Ovary (tissue), 3 donors: ENCODE data around the gene CYGB.

Experiments used
- CTCF ChIP-seq, 3 donors: fragments of 450-650 bp in 2 of 3; fragments of 200-600 bp in 1 of 3; IDR thresholded peaks; one replicate each; pipeline versions ENCODE4 v1.5.1 to v1.8.0; 2016 to 2022; ENCODE audit warnings: antibody characterized with exemption in 3 of 3, mild to moderate bottlenecking in 1 of 3
- POLR2A ChIP-seq: fragments of 450-650 bp; IDR thresholded peaks from one replicate; pipeline ENCODE4 v1.6.1; 2017; ENCODE audit warnings: antibody characterized with exemption, mild to moderate bottlenecking, moderate library complexity
- donor health status: DM: no; HTN: no; CAD: no.

- TF ChIP-seq CTCF (IDR thresholded peaks at IDR 0.05) (no peak), POLR2A (no peak)
These were observed 23.8 kb upstream of the CYGB start for GRCh38 chr17:76561332-76561731.
